Measurements from ENCODE around the gene KRTAP10-12. TPM values are rescaled to one million over a fixed set of nuclear protein-coding genes. Genes with fewer than 3 reads are reported as not detected.

Gene KRTAP10-12
- polyA plus RNA-seq, 1 of the 3 experiments (the other 2 are of a cell fraction): not detected

DNA sequence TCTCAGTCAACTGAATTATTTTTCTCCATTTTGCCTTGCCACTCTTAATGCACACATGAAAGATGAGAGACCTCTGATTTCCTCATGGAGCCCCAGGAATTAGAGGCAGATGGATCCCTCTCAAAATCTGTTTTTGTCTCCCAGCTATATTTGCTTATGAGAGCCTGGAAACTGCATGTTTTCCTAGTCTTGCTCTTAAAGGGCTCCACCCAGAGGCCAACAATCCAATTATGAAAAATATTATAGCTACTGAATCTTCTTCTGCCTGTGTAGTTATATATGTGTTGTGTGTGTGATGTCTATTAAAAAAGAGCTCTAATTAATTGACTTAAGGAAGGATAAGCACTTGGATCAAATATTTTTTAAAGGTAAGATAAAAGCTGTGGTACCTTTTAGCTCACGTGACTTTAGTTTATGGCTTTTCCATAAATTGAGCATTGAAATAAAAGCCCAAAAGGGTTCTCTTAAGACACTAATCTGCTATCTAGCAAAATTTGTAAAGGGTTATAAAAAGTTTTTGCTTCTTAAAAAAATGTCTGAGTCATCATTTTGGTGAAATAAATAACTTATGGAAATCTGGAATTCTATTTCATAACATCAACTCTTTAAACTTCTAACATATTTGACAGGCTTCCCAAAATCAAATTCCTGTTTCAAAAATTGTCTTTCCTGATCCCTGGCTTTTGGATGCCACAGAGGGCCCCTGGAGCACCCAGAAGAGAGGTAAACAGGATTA, 45.6 kb downstream of the KRTAP10-12 start:
- H3K4me1 ChIP-seq (ENCODE audit: control insufficient read depth in 1 of 2, insufficient read depth in 2 of 2, low read depth in 1 of 2, low read length in 1 of 2): no peaks in the 10 kb centered on the region
- TF ChIP-seq CTCF (IDR thresholded peaks at IDR 0.05) (peak; percentile 37; the same call in 1 of the 2 replicates), RFX5 (IDR thresholded peaks at IDR 0.05; ENCODE audit: low read length) (no peak), RAD21 (IDR thresholded peaks at IDR 0.05; ENCODE audit: low read length) (peak; percentile 48; the same call in 1 of the 2 replicates)
- H3K4me3 ChIP-seq (ENCODE audit: low read depth in 2 of 2, low read length in 1 of 2): no peak overlapping the region
- ChIA-PET CTCF (interaction anchor here (0.7 to 1.4 kb wide), 9 partner anchors 9 to 237 kb away, joined by 3 to 6 read pairs (median 3); no protein-coding TSS in a partner anchor), POLR2A (no interaction called here)
- no peak overlapping the region for H2AFZ ChIP-seq (ENCODE audit: low read depth)
- no peak overlapping the region for H3K9ac ChIP-seq
- no peaks in the 10 kb centered on the region for H3K9me2 ChIP-seq
- H3K4me2 ChIP-seq: no peak overlapping the region
- no peaks in the 10 kb centered on the region for H3K36me3 ChIP-seq (replicated peaks in 1 of 2; ENCODE audit: control insufficient read depth in 1 of 2, insufficient read depth in 2 of 2, low read length in 1 of 2)
- no peak for DNase-seq
- peaks cover 7% of the 10 kb centered on the region; the same call in 1 of the 2 replicates for H3K9me3 ChIP-seq
- no peaks in the 10 kb centered on the region for H3K79me2 ChIP-seq (ENCODE audit: insufficient read depth)
- WGBS (ENCODE audit: low lambda C conversion rate): 28% methylated on average over 1 of the region's 1 CpG
- H4K20me1 ChIP-seq (ENCODE audit: insufficient read depth): no peaks in the 10 kb centered on the region
- no peak overlapping the region for H3K27ac ChIP-seq (ENCODE audit: low read depth in 2 of 2, low read length in 1 of 2)
- H3K27me3 ChIP-seq (ENCODE audit: insufficient read depth): no peaks in the 10 kb centered on the region; the same call in none of the 2 replicates
- H3F3A ChIP-seq (replicated peaks; ENCODE audit: insufficient read depth): no peaks in the 10 kb centered on the region

Small RNA genes lying within 50 kb of the gene (small RNA-seq; reads per million reads assigned to genes)
- gene KRTAP12-6P: 0 reads per million in 7 experiments

Other genes starting within 250 kb of the KRTAP10-12 start
- gene LRRC3, start 241.7 kb upstream of the KRTAP10-12 start, polyA plus RNA-seq (2012; rRNA removed): 1.9 and 2.3 TPM in 2 replicates
- gene KRTAP10-1, start 157.0 kb upstream of the KRTAP10-12 start, polyA plus RNA-seq (2012; rRNA removed): not detected in 2 replicates
- not detected in 2 replicates for gene KRTAP10-2, start 145.7 kb upstream of the KRTAP10-12 start, polyA plus RNA-seq (2012; rRNA removed)
- gene KRTAP10-3, start 138.4 kb upstream of the KRTAP10-12 start, polyA plus RNA-seq (2012; rRNA removed): not detected in 2 replicates
- not detected in 2 replicates for gene KRTAP10-4, start 123.4 kb upstream of the KRTAP10-12 start, polyA plus RNA-seq (2012; rRNA removed)
- gene KRTAP10-5, start 116.6 kb upstream of the KRTAP10-12 start, polyA plus RNA-seq (2012; rRNA removed): not detected in 2 replicates
- gene KRTAP10-6, start 104.7 kb upstream of the KRTAP10-12 start, polyA plus RNA-seq (2012; rRNA removed): not detected in 2 replicates
- not detected in 2 replicates for gene KRTAP10-7, start 96.6 kb upstream of the KRTAP10-12 start, polyA plus RNA-seq (2012; rRNA removed)
- not detected in 2 replicates for gene KRTAP10-8, start 85.1 kb upstream of the KRTAP10-12 start, polyA plus RNA-seq (2012; rRNA removed)
- gene KRTAP10-9, start 70.1 kb upstream of the KRTAP10-12 start, polyA plus RNA-seq (2012; rRNA removed): not detected in 2 replicates
- gene KRTAP10-10, start 59.8 kb upstream of the KRTAP10-12 start, polyA plus RNA-seq (2012; rRNA removed): not detected in 2 replicates
- gene KRTAP10-11, start 50.8 kb upstream of the KRTAP10-12 start, polyA plus RNA-seq (2012; rRNA removed): not detected in 2 replicates
- gene KRTAP12-4, start 42.5 kb upstream of the KRTAP10-12 start, polyA plus RNA-seq (2012; rRNA removed): not detected in 2 replicates
- gene KRTAP12-3, start 39.2 kb upstream of the KRTAP10-12 start, polyA plus RNA-seq (2012; rRNA removed): not detected in 2 replicates
- not detected in 2 replicates for gene KRTAP12-2, start 30.2 kb upstream of the KRTAP10-12 start, polyA plus RNA-seq (2012; rRNA removed)
- not detected in 2 replicates for gene KRTAP12-1, start 15.0 kb upstream of the KRTAP10-12 start, polyA plus RNA-seq (2012; rRNA removed)
- 0.03 and 0.08 TPM in 2 replicates for gene TSPEAR, start 14.4 kb downstream of the KRTAP10-12 start, polyA plus RNA-seq (2012; rRNA removed)
- 129 and 149 TPM in 2 replicates for gene UBE2G2, start 104.6 kb downstream of the KRTAP10-12 start, polyA plus RNA-seq (2012; rRNA removed)
- 89.0 and 125 TPM in 2 replicates for gene SUMO3, start 120.9 kb downstream of the KRTAP10-12 start, polyA plus RNA-seq (2012; rRNA removed)
- 171 and 196 TPM in 2 replicates for gene PTTG1IP, start 176.5 kb downstream of the KRTAP10-12 start, polyA plus RNA-seq (2012; rRNA removed)
- gene ITGB2, start 223.7 kb downstream of the KRTAP10-12 start, polyA plus RNA-seq (2012; rRNA removed): 0.67 and 0.77 TPM in 2 replicates
- gene SLX9, start 242.9 kb downstream of the KRTAP10-12 start, polyA plus RNA-seq (2012; rRNA removed): 27.1 and 42.9 TPM in 2 replicates

Data from SK-N-SH (cell line).